ENCODE measurements around the gene PLEKHA5. TPM values are rescaled to one million over a fixed set of nuclear protein-coding genes. Genes with fewer than 3 reads are reported as not detected.

PLEKHA5 gene
- total and polyA plus RNA-seq, 7 donors, result 7.0 to 32.6 (median 14.7) TPM

DNA sequence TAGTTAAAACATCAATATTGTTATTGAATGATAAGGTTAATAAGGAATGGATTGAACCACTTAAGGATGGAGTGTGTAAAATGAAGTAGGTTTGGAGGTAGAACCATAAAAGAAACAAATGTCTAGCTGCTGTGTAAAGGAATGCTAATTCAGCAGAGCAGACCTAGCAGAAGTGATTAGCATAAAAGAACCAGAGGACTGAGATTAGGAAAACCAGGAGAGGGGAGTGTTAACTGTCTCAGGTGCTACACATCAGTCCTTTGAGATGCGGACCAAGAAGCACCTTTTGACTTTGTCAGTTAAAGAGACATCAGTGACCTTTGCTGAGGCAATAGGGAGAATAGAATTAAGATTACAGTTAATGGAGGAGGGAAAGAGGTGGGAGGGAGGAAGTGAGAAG is 84.5 kb downstream of the PLEKHA5 start:
- no peaks in the 10 kb centered on the region for H3K9me3 ChIP-seq
- TF ChIP-seq POLR2A (IDR thresholded peaks at IDR 0.05) (no peak), EP300 (IDR thresholded peaks at IDR 0.05) (no peak), POLR2AphosphoS5 (IDR thresholded peaks at IDR 0.05) (no peak), CTCF (IDR thresholded peaks at IDR 0.05) (no peak)
- H3K27ac ChIP-seq, result no peak overlapping the region
- DNase-seq, result no peak
- 93 to 95% methylated on average over 1 of the region's 1 CpG for WGBS, 2 donors
- no peaks in the 10 kb centered on the region for H3K36me3 ChIP-seq
- peaks cover 0 to 8% (median 1%) of the 10 kb centered on the region in 4 donors for H3K4me1 ChIP-seq
- H3K27me3 ChIP-seq, result no peaks in the 10 kb centered on the region
- intact Hi-C loops (cut with DNase I), result no loop called here
- H3K4me3 ChIP-seq, result no peak overlapping the region

DNA sequence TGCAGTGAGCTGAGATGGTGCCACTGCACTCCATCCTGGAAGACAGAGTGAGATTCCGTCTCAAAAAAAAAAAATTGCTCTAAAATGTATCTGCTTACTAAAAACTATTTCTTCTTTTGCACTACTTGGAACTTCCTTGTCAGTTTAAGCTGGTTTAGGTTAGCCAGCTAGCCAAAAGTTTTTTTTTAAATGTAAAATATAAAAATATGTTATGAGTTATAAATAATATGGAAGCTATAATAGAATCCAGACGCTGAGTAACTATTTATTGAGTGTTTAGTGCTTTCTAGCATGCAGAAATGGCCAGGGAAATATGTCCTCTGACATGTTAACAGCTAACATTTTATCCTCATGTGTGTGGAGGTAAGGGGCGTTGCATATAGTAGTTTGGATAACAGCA is 85.6 kb downstream of the PLEKHA5 start:
- Histone ChIP-seq H3K4me3 (no peak overlapping the region), H3K27me3 (no peaks in the 10 kb centered on the region), H3K9me3 (no peaks in the 10 kb centered on the region), H3K36me3 (no peaks in the 10 kb centered on the region), H3K27ac (no peak overlapping the region), H3K4me1 (peaks cover 0 to 8% (median 1%) of the 10 kb centered on the region in 4 donors)
- 86 to 90% methylated on average over 3 of the region's 3 CpGs for WGBS, 2 donors
- intact Hi-C loops (cut with DNase I), result no loop called here
- TF ChIP-seq POLR2A (IDR thresholded peaks at IDR 0.05) (no peak), POLR2AphosphoS5 (IDR thresholded peaks at IDR 0.05) (no peak), EP300 (IDR thresholded peaks at IDR 0.05) (no peak), CTCF (IDR thresholded peaks at IDR 0.05) (no peak)
- DNase-seq, result no peak

- TF ChIP-seq CTCF (IDR thresholded peaks at IDR 0.05) (no peak), POLR2A (IDR thresholded peaks at IDR 0.05) (no peak), EP300 (IDR thresholded peaks at IDR 0.05) (no peak), POLR2AphosphoS5 (IDR thresholded peaks at IDR 0.05) (no peak)
- intact Hi-C loops (cut with DNase I), result no loop called here
- Histone ChIP-seq H3K36me3 (no peaks in the 10 kb centered on the region), H3K4me1 (peaks cover 0 to 8% (median 1%) of the 10 kb centered on the region in 4 donors), H3K9me3 (no peaks in the 10 kb centered on the region), H3K27me3 (no peaks in the 10 kb centered on the region), H3K27ac (no peak overlapping the region), H3K4me3 (no peak overlapping the region)
- 94 to 97% methylated on average over 3 of the region's 3 CpGs for whole genome bisulfite sequencing, 2 donors
- no peak for DNase-seq
Measured at GRCh38 chr12:19217446-19217845, 87.9 kb downstream of the PLEKHA5 start.

- Histone ChIP-seq H3K4me1 (peaks cover 0 to 13% (median 6%) of the 10 kb centered on the region in 4 donors), H3K27me3 (no peaks in the 10 kb centered on the region), H3K9me3 (no peaks in the 10 kb centered on the region), H3K36me3 (no peaks in the 10 kb centered on the region), H3K4me3 (no peak overlapping the region), H3K27ac (no peak overlapping the region)
- TF ChIP-seq POLR2AphosphoS5 (IDR thresholded peaks at IDR 0.05) (no peak), CTCF (IDR thresholded peaks at IDR 0.05) (no peak), EP300 (IDR thresholded peaks at IDR 0.05) (no peak), POLR2A (IDR thresholded peaks at IDR 0.05) (no peak)
- intact Hi-C loops (cut with DNase I), result no loop called here
- 68 to 71% methylated on average over 3 of the region's 3 CpGs for WGBS, 2 donors
- no peak for DNase-seq
Measured at GRCh38 chr12:19220205-19220604, 90.7 kb downstream of the PLEKHA5 start.

DNA sequence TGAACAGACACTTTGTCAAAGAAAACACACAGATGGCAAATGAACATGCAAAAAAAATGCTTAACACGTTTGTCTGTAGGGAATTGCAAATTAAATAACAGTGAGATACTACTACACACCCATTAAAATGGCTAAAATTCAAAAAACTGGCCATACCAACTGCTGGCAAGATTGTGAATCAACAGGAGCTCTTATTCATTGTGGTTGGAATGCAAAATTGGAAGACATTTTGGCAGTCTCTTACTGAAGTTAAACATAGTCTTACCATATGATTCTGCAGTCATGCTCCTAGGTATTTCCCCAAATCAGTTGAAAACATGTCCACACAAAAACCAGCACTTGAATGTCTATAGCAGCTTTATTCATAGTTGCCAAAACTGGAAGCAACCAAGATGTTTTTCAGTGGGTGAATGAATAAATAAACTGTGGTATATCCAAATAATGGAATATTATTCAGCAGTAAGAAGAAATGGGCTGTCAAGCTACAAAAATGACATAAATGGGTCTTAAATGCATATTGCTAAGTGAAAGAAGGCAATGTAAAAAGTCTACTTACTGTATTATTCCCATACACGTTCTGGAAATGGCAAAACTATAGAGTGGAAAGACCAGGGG is 91.4 kb downstream of the PLEKHA5 start:
- peaks cover 0 to 13% (median 6%) of the 10 kb centered on the region in 4 donors for H3K4me1 ChIP-seq
- H3K27me3 ChIP-seq, result no peaks in the 10 kb centered on the region
- 80 to 82% methylated on average over 2 of the region's 2 CpGs for WGBS, 2 donors
- no peak overlapping the region for H3K4me3 ChIP-seq
- no peaks in the 10 kb centered on the region for H3K9me3 ChIP-seq
- no peaks in the 10 kb centered on the region for H3K36me3 ChIP-seq
- intact Hi-C loops (cut with DNase I), result no loop called here
- DNase-seq, result no peak
- no peak overlapping the region for H3K27ac ChIP-seq
- no peak for TF ChIP-seq CTCF (IDR thresholded peaks at IDR 0.05)
- no peak for TF ChIP-seq EP300 (IDR thresholded peaks at IDR 0.05)
- no peak for TF ChIP-seq POLR2A (IDR thresholded peaks at IDR 0.05)
- no peak for TF ChIP-seq POLR2AphosphoS5 (IDR thresholded peaks at IDR 0.05)

All from sigmoid colon (tissue), 7 donors.